ENCODE results near the gene BCR.

The BCR gene

GRCh38 chr22:23184100-23184763 lies 3.9 kb downstream of the BCR start:
- no peak for TF ChIP-seq CTCF (IDR thresholded peaks at IDR 0.05; ENCODE audit: insufficient read depth, low read length, poor library complexity, severe bottlenecking)
- Histone ChIP-seq H3K4me3 (replicated peaks; ENCODE audit: low read depth, low read length) (no peak overlapping the region), H3K27me3 (replicated peaks; ENCODE audit: control insufficient read depth, insufficient read depth, low read length) (no peaks in the 10 kb centered on the region), H3K36me3 (ENCODE audit: control insufficient read depth, insufficient read depth, low read length) (peaks cover 5% of the 10 kb centered on the region)
- no peak for DNase-seq (ENCODE audit: extremely low read depth, insufficient read length)

- H3K4me3 ChIP-seq (replicated peaks; ENCODE audit: low read depth, low read length), result no peak overlapping the region
- no peaks in the 10 kb centered on the region for H3K27me3 ChIP-seq (replicated peaks; ENCODE audit: control insufficient read depth, insufficient read depth, low read length)
- peaks cover 5% of the 10 kb centered on the region for H3K36me3 ChIP-seq (ENCODE audit: control insufficient read depth, insufficient read depth, low read length)
- DNase-seq (ENCODE audit: extremely low read depth, insufficient read length), result no peak
- no peak for TF ChIP-seq CTCF (IDR thresholded peaks at IDR 0.05; ENCODE audit: insufficient read depth, low read length, poor library complexity, severe bottlenecking)
These were observed 4.4 kb downstream of the BCR start for GRCh38 chr22:23184764-23185113.

GRCh38 chr22:23187211-23187610 lies 6.9 kb downstream of the BCR start:
- no peak for DNase-seq (ENCODE audit: extremely low read depth, insufficient read length)
- Histone ChIP-seq H3K4me3 (replicated peaks; ENCODE audit: low read depth, low read length) (no peak overlapping the region), H3K36me3 (ENCODE audit: control insufficient read depth, insufficient read depth, low read length) (peaks cover 8% of the 10 kb centered on the region), H3K27me3 (replicated peaks; ENCODE audit: control insufficient read depth, insufficient read depth, low read length) (no peaks in the 10 kb centered on the region)
- no peak for TF ChIP-seq CTCF (IDR thresholded peaks at IDR 0.05; ENCODE audit: insufficient read depth, low read length, poor library complexity, severe bottlenecking)

- no peak for DNase-seq (ENCODE audit: extremely low read depth, insufficient read length)
These were observed 7.8 kb downstream of the BCR start for GRCh38 chr22:23187871-23188700.

GRCh38 chr22:23190526-23190925 lies 10.2 kb downstream of the BCR start:
- no peak overlapping the region for H3K4me3 ChIP-seq (replicated peaks; ENCODE audit: low read depth, low read length)
- no peak for TF ChIP-seq CTCF (IDR thresholded peaks at IDR 0.05; ENCODE audit: insufficient read depth, low read length, poor library complexity, severe bottlenecking)
- peaks cover 6% of the 10 kb centered on the region for H3K36me3 ChIP-seq (ENCODE audit: control insufficient read depth, insufficient read depth, low read length)
- DNase-seq (ENCODE audit: extremely low read depth, insufficient read length), result no peak
- H3K27me3 ChIP-seq (replicated peaks; ENCODE audit: control insufficient read depth, insufficient read depth, low read length), result no peaks in the 10 kb centered on the region

More at GRCh38 chr22:23187871-23188700, 7.8 kb downstream of the BCR start:
- TF ChIP-seq CTCF (IDR thresholded peaks at IDR 0.05; ENCODE audit: insufficient read depth, low read length, poor library complexity, severe bottlenecking), result no peak
- Histone ChIP-seq H3K36me3 (ENCODE audit: control insufficient read depth, insufficient read depth, low read length) (peaks cover 9% of the 10 kb centered on the region), H3K27me3 (replicated peaks; ENCODE audit: control insufficient read depth, insufficient read depth, low read length) (no peaks in the 10 kb centered on the region), H3K4me3 (replicated peaks; ENCODE audit: low read depth, low read length) (no peak overlapping the region)

All from GM06990 (cell line).